COR-L47 (cell line): Measurements from ENCODE around the gene CD33.

Experiments used
- DNase-seq: peaks from one replicate; lab custom pipeline; 2025; lab: John Stamatoyannopoulos, UW

Gene CD33

GRCh38 chr19:51210874-51211361 is 14.0 kb upstream of the CD33 start:
- DNase-seq, result peak; percentile 16

GRCh38 chr19:51211833-51212232 is 13.0 kb upstream of the CD33 start:
- no peak for DNase-seq

- no peak for DNase-seq
Observed at GRCh38 chr19:51219307-51219706, 5.6 kb upstream of the CD33 start.

GRCh38 chr19:51219971-51220370 is 4.9 kb upstream of the CD33 start:
- DNase-seq, result no peak

- DNase-seq, result no peak
Observed at GRCh38 chr19:51220996-51221395, 3.9 kb upstream of the CD33 start.

- no peak for DNase-seq
Observed at GRCh38 chr19:51224163-51224641, 678 bp upstream of the CD33 start.

GRCh38 chr19:51226067-51226466 is 1.2 kb downstream of the CD33 start:
- DNase-seq, result no peak

- no peak for DNase-seq
Observed at GRCh38 chr19:51227326-51227725, 2.4 kb downstream of the CD33 start.

- DNase-seq, result no peak
Observed at GRCh38 chr19:51227966-51228365, 3.1 kb downstream of the CD33 start.

GRCh38 chr19:51240866-51241265 is 16.0 kb downstream of the CD33 start:
- DNase-seq, result no peak

- no peak for DNase-seq
Observed at GRCh38 chr19:51242881-51243630, 18.2 kb downstream of the CD33 start.

GRCh38 chr19:51246164-51246552 is 21.3 kb downstream of the CD33 start:
- no peak for DNase-seq

- no peak for DNase-seq
Observed at GRCh38 chr19:51247972-51248590, 23.2 kb downstream of the CD33 start.

GRCh38 chr19:51250786-51251467 is 26.0 kb downstream of the CD33 start, which contains the start of gene SIGLECL1:
TSS of gene SIGLECL1 (plus strand) at chr19:51251080. CDS start at chr19:51264073, 12,993 bp downstream.
- no peak for DNase-seq

GRCh38 chr19:51251468-51251820 is 26.6 kb downstream of the CD33 start:
- DNase-seq, result no peak

GRCh38 chr19:51252306-51253079 is 27.6 kb downstream of the CD33 start:
- no peak for DNase-seq

- DNase-seq, result no peak
Observed at GRCh38 chr19:51253088-51253806, 28.4 kb downstream of the CD33 start.

GRCh38 chr19:51256155-51256625 is 31.3 kb downstream of the CD33 start:
- no peak for DNase-seq

- no peak for DNase-seq
Observed at GRCh38 chr19:51257471-51257870, 32.6 kb downstream of the CD33 start.

GRCh38 chr19:51258165-51259160 is 33.6 kb downstream of the CD33 start:
- no peak for DNase-seq
